Activated CD8-positive, alpha-beta memory T cell treated with anti-CD3 and anti-CD28 coated beads, Interleukin-2, amount 50 U/mL, for 48 hours (primary cell): ENCODE data around the gene CFC1.
"Not testable (repeated sequence)": the region's sequence is repeated elsewhere in the genome, so short reads cannot be mapped to it uniquely, and the experiment has no call there.

Experiments used
- DNase-seq: peaks from one replicate; pipeline ENCODE4 v3.0.0-alpha.2; 2020

CFC1 gene

GRCh38 chr2:130599393-130599792 lies at the start of gene CFC1:
CFC1 (minus strand) TSS chr2:130599575; CDS start chr2:130599287, 288 bp downstream.
- DNase-seq, result not testable (repeated sequence)

GRCh38 chr2:130641688-130642087 lies 42.3 kb upstream of the CFC1 start:
- DNase-seq, result not testable (repeated sequence)

- DNase-seq, result not testable (repeated sequence)
Measured at GRCh38 chr2:130638973-130639372, 39.6 kb upstream of the CFC1 start.

- DNase-seq, result not testable (repeated sequence)
Measured at GRCh38 chr2:130628784-130629475, 29.6 kb upstream of the CFC1 start.

- not testable (repeated sequence) for DNase-seq
Measured at GRCh38 chr2:130611140-130611539, 11.8 kb upstream of the CFC1 start, which contains the start of gene POTEJ. POTEJ (plus strand) TSS chr2:130611440; CDS start chr2:130611533, 93 bp downstream.

- DNase-seq, result not testable (repeated sequence)
Measured at GRCh38 chr2:130610486-130610885, 11.1 kb upstream of the CFC1 start.

- DNase-seq, result not testable (repeated sequence)
Measured at GRCh38 chr2:130609002-130609920, 9.9 kb upstream of the CFC1 start.

- not testable (repeated sequence) for DNase-seq
Measured at GRCh38 chr2:130608276-130609001, 9.1 kb upstream of the CFC1 start.

GRCh38 chr2:130601648-130602302 lies 2.4 kb upstream of the CFC1 start:
- not testable (repeated sequence) for DNase-seq

GRCh38 chr2:130599926-130600325 lies 551 bp upstream of the CFC1 start:
- not testable (repeated sequence) for DNase-seq

- peak; percentile 25 for DNase-seq
Measured at GRCh38 chr2:130598463-130598862, 912 bp downstream of the CFC1 start.

GRCh38 chr2:130597994-130598393 lies 1.4 kb downstream of the CFC1 start:
- not testable (repeated sequence) for DNase-seq

- DNase-seq, result peak; percentile 13
Measured at GRCh38 chr2:130596757-130597156, 2.6 kb downstream of the CFC1 start.

GRCh38 chr2:130594011-130594410 lies 5.4 kb downstream of the CFC1 start:
- DNase-seq, result peak; percentile 43

- not testable (repeated sequence) for DNase-seq
Measured at GRCh38 chr2:130592791-130593414, 6.5 kb downstream of the CFC1 start.

GRCh38 chr2:130590842-130591359 lies 8.5 kb downstream of the CFC1 start:
- peak; percentile 43 for DNase-seq

GRCh38 chr2:130590170-130590841 lies 9.1 kb downstream of the CFC1 start:
- DNase-seq, result not testable (repeated sequence)

GRCh38 chr2:130588688-130589458 lies 10.5 kb downstream of the CFC1 start:
- peak; percentile 57 for DNase-seq

- not testable (repeated sequence) for DNase-seq
Measured at GRCh38 chr2:130584726-130585125, 14.6 kb downstream of the CFC1 start.

- DNase-seq, result peak; percentile 15
Measured at GRCh38 chr2:130583582-130583981, 15.8 kb downstream of the CFC1 start.
